Measurements from ENCODE around the gene SCML2.
"Not testable (repeated sequence)": the region's sequence is repeated elsewhere in the genome, so short reads cannot be mapped to it uniquely, and the experiment has no call there.

SCML2 gene

DNA sequence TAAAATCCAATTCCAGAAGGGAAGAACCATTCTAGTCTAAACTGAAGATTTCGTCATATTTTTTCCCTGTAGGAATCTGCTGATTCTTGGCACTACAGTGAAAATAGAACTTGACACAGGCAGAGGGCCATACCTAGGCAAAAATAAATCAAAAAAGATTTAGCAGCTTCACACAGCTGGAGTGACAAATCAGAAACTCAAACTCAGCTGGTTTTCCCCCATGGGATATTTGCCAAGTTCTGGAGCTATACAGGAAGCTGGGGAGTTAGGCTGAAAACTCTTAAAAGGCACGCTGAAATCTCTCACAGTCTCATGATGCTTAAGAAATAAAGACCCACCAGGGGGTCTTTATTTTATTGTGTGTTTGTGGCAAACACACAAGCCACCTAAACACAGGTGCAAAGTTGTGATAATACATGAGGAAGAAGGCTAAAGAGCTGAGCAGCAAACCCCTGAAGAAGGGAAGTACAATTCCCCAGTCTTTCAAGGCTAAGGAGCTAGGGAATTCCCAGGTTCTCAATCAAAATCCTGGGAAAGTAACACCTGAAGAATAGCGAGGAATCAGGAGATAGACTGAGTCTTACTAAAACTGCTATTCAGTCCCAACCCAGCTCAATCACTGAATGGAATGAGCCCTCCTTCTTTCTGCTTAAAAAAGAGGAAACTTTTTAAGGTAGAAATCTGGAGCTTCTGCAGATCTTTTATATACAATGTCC is 101.7 kb downstream of the SCML2 start:
- Histone ChIP-seq H3K9me3 (ENCODE audit: control insufficient read depth, insufficient read depth, low read length) (no peaks in the 10 kb centered on the region), H3K79me2 (ENCODE audit: control insufficient read depth, low read length) (no peaks in the 10 kb centered on the region), H4K20me1 (ENCODE audit: control insufficient read depth, insufficient read depth, low read depth, low read length) (no peaks in the 10 kb centered on the region), H3K4me1 (ENCODE audit: control insufficient read depth, low read length) (no peaks in the 10 kb centered on the region), H3F3A (ENCODE audit: control insufficient read depth, insufficient read depth) (no peaks in the 10 kb centered on the region), H3K36me3 (ENCODE audit: control insufficient read depth, low read length) (no peaks in the 10 kb centered on the region), H3K4me3 (ENCODE audit: low read length) (no peak overlapping the region), H3K4me2 (ENCODE audit: low read length) (no peak overlapping the region), H3K9me2 (replicated peaks; ENCODE audit: control insufficient read depth, low read length) (no peaks in the 10 kb centered on the region), H3K27me3 (ENCODE audit: control insufficient read depth, low read length) (no peaks in the 10 kb centered on the region), H3K27ac (ENCODE audit: low read depth, low read length) (no peak overlapping the region)
- TF ChIP-seq EZH2phosphoT487 (IDR thresholded peaks at IDR 0.05; ENCODE audit: borderline replicate concordance, low read length), result no peak
- TF ChIP-seq, protein P1, sequence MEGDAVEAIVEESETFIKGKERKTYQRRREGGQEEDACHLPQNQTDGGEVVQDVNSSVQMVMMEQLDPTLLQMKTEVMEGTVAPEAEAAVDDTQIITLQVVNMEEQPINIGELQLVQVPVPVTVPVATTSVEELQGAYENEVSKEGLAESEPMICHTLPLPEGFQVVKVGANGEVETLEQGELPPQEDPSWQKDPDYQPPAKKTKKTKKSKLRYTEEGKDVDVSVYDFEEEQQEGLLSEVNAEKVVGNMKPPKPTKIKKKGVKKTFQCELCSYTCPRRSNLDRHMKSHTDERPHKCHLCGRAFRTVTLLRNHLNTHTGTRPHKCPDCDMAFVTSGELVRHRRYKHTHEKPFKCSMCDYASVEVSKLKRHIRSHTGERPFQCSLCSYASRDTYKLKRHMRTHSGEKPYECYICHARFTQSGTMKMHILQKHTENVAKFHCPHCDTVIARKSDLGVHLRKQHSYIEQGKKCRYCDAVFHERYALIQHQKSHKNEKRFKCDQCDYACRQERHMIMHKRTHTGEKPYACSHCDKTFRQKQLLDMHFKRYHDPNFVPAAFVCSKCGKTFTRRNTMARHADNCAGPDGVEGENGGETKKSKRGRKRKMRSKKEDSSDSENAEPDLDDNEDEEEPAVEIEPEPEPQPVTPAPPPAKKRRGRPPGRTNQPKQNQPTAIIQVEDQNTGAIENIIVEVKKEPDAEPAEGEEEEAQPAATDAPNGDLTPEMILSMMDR (IDR thresholded peaks at IDR 0.05; ENCODE audit: low read depth, low read length, poor library complexity, severe bottlenecking), result no peak

DNA sequence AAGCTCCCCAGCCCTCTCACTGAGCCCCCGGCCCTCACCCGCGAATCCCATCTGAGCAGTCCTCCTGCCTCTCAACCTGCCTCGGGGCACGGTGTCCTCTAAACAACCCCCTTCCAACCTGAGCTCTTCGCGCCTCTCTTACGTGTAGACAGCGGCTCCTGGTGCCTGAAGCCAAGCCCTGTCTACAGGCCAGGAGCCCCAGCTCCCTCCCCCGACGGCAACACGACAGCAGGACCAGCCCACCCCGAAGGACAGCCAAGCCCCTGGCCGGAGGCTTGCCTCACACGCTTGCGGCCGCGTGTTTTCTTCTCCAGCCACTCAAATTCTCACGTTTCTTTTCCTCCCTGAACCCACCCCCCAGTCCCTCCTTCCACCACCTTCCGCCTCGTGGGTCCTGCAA is 124.8 kb downstream of the SCML2 start:
- H3K9me3 ChIP-seq (ENCODE audit: control insufficient read depth, insufficient read depth, low read length); H3F3A ChIP-seq (ENCODE audit: control insufficient read depth, insufficient read depth); H3K9me2 ChIP-seq (replicated peaks; ENCODE audit: control insufficient read depth, low read length); H4K20me1 ChIP-seq (ENCODE audit: control insufficient read depth, insufficient read depth, low read depth, low read length); H3K27ac ChIP-seq (ENCODE audit: low read depth, low read length); H3K4me3 ChIP-seq (ENCODE audit: low read length); H3K4me1 ChIP-seq (ENCODE audit: control insufficient read depth, low read length); H3K4me2 ChIP-seq (ENCODE audit: low read length); H3K79me2 ChIP-seq (ENCODE audit: control insufficient read depth, low read length); H3K27me3 ChIP-seq (ENCODE audit: control insufficient read depth, low read length); H3K36me3 ChIP-seq (ENCODE audit: control insufficient read depth, low read length): not testable (repeated sequence)

DNA sequence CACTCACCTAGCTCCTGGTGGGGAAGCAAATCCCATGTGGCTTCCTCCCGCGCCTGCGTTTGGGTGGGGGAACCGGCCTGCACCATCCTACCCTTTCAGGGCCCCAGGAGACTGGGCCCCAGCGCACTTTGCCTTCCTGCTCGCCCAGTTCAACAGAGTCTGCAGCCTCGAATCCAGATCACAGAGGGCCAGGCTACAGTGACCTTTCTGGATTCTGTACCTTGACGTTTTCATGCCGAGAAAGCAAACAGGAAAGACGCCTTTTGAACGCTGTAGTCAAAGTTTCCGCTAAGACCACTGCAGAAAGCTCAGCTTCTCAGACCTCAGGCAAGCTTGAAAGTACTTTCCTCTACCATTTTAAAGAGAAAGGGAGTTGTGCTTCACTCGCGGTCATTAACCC is 126.4 kb downstream of the SCML2 start:
- no peak overlapping the region for H3K27ac ChIP-seq (ENCODE audit: low read depth, low read length)
- H3K36me3 ChIP-seq (ENCODE audit: control insufficient read depth, low read length), result no peaks in the 10 kb centered on the region
- H3K4me3 ChIP-seq (ENCODE audit: low read length), result no peak overlapping the region
- H3K27me3 ChIP-seq (ENCODE audit: control insufficient read depth, low read length), result no peaks in the 10 kb centered on the region
- no peak overlapping the region for H3K4me2 ChIP-seq (ENCODE audit: low read length)
- TF ChIP-seq, protein P1 (IDR thresholded peaks at IDR 0.05; ENCODE audit: low read depth, low read length, poor library complexity, severe bottlenecking), result no peak
- TF ChIP-seq EZH2phosphoT487 (IDR thresholded peaks at IDR 0.05; ENCODE audit: borderline replicate concordance, low read length), result no peak
- no peaks in the 10 kb centered on the region for H3F3A ChIP-seq (ENCODE audit: control insufficient read depth, insufficient read depth)
- H3K79me2 ChIP-seq (ENCODE audit: control insufficient read depth, low read length), result no peaks in the 10 kb centered on the region
- no peaks in the 10 kb centered on the region for H3K4me1 ChIP-seq (ENCODE audit: control insufficient read depth, low read length)
- H3K9me3 ChIP-seq (ENCODE audit: control insufficient read depth, insufficient read depth, low read length), result no peaks in the 10 kb centered on the region
- H4K20me1 ChIP-seq (ENCODE audit: control insufficient read depth, insufficient read depth, low read depth, low read length), result no peaks in the 10 kb centered on the region
- H3K9me2 ChIP-seq (replicated peaks; ENCODE audit: control insufficient read depth, low read length), result no peaks in the 10 kb centered on the region

DNA sequence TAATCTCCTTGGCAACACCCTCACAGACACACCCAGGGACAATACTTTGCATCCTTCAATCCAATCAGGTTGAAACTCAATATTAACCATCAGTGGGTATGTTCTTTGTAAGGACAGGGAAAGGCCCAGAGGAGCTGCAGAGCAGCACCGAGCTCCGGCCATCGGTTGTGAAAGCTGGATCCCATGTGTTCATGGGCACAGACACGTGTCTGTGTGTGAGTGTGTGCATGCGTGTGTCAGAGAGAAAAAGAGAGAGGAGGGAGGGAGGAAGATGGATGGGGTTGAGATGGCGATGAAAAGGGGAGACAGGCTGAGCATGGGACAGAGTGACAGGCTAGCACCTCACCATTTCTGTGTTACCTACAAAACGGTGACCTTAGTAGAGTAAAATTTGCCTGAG is 127.0 kb downstream of the SCML2 start:
- Histone ChIP-seq H3K27ac (ENCODE audit: low read depth, low read length) (no peak overlapping the region), H3F3A (ENCODE audit: control insufficient read depth, insufficient read depth) (no peaks in the 10 kb centered on the region), H3K79me2 (ENCODE audit: control insufficient read depth, low read length) (no peaks in the 10 kb centered on the region), H3K4me2 (ENCODE audit: low read length) (no peak overlapping the region), H3K4me3 (ENCODE audit: low read length) (no peak overlapping the region), H3K9me3 (ENCODE audit: control insufficient read depth, insufficient read depth, low read length) (no peaks in the 10 kb centered on the region), H4K20me1 (ENCODE audit: control insufficient read depth, insufficient read depth, low read depth, low read length) (no peaks in the 10 kb centered on the region), H3K9me2 (replicated peaks; ENCODE audit: control insufficient read depth, low read length) (no peaks in the 10 kb centered on the region), H3K4me1 (ENCODE audit: control insufficient read depth, low read length) (no peaks in the 10 kb centered on the region), H3K27me3 (ENCODE audit: control insufficient read depth, low read length) (no peaks in the 10 kb centered on the region), H3K36me3 (ENCODE audit: control insufficient read depth, low read length) (no peaks in the 10 kb centered on the region)
- no peak for TF ChIP-seq EZH2phosphoT487 (IDR thresholded peaks at IDR 0.05; ENCODE audit: borderline replicate concordance, low read length)
- TF ChIP-seq, protein P1 (IDR thresholded peaks at IDR 0.05; ENCODE audit: low read depth, low read length, poor library complexity, severe bottlenecking), result no peak

All from DOHH2 (cell line).